Adrenal gland (tissue), 5 donors: Measurements from ENCODE around the gene FARS2.

ENCODE experiments used
- POLR2A ChIP-seq, 2 donors: fragments of 450-650 bp; IDR thresholded peaks; one replicate each; pipeline ENCODE4 v1.6.1; 2017; ENCODE audit warnings: antibody characterized with exemption in 2 of 2, mild to moderate bottlenecking in 2 of 2, moderate library complexity in 1 of 2
- TF ChIP-seq, protein P1 (sequence below), 6 experiments: fragments of 450-650 bp in 4 of 6; fragments of 200-600 bp in 2 of 6; sonication (generic) in 1 of 6; IDR thresholded peaks; 1 replicate in 5 of 6; 2 replicates in 1 of 6; pipeline versions ENCODE4 v1.5.1 to v1.8.0; 2016 to 2021; ENCODE audit warnings: antibody characterized with exemption in 6 of 6, mild to moderate bottlenecking in 2 of 6, moderate library complexity in 1 of 6
- donor health status: DM: no; HTN: no; CAD: no.

DNA sequence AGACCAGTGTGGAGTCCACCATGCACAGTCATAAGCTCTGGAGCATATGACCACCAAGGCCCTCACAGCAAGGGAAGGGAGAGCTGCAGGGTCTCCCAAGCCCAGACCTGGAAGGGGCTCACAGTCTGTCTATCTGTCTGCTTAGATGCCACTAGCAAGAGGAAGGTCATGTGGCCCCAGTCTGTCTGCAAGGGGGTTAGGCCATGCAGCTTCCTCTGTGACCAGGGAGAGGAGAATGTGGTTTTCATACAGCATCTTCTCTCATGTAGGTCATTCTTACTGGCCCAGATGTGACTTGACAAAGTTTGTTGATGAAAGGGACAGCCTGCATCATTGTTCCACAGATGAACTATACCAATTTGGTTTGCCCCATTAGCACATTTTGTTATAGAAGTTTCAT is 260.8 kb downstream of the FARS2 start:
- TF ChIP-seq, protein P1, sequence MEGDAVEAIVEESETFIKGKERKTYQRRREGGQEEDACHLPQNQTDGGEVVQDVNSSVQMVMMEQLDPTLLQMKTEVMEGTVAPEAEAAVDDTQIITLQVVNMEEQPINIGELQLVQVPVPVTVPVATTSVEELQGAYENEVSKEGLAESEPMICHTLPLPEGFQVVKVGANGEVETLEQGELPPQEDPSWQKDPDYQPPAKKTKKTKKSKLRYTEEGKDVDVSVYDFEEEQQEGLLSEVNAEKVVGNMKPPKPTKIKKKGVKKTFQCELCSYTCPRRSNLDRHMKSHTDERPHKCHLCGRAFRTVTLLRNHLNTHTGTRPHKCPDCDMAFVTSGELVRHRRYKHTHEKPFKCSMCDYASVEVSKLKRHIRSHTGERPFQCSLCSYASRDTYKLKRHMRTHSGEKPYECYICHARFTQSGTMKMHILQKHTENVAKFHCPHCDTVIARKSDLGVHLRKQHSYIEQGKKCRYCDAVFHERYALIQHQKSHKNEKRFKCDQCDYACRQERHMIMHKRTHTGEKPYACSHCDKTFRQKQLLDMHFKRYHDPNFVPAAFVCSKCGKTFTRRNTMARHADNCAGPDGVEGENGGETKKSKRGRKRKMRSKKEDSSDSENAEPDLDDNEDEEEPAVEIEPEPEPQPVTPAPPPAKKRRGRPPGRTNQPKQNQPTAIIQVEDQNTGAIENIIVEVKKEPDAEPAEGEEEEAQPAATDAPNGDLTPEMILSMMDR (IDR thresholded peaks at IDR 0.05) = no peak
- no peak for TF ChIP-seq POLR2A (IDR thresholded peaks at IDR 0.05)
